Activated CD8-positive, alpha-beta T cell treated with anti-CD3 and anti-CD28 coated beads, Interleukin-2, amount 10 ng/mL, durations not matched to agents 7 days and 5 days (primary cell): Measurements from ENCODE around the gene MPP3. TPM values are rescaled to one million over a fixed set of nuclear protein-coding genes. Genes with fewer than 3 reads are reported as not detected.

Experiments used
- ATAC-seq: fragments of 150-1000 bp; cut with Tn5 transposase; one replicate; pipeline ENCODE4 v1.10.0; 2021; ENCODE audit warnings: moderate library complexity
- CTCF ChIA-PET: fragments of 350-600 bp; sonication (Branson Sonifier 250); formaldehyde crosslinking; loops from one replicate; lab custom pipeline; 2021; ENCODE audit warnings: antibody characterized with exemption; lab: Charles Lee
- POLR2A ChIA-PET: fragments of 350-600 bp; sonication (Branson Sonifier 250); formaldehyde crosslinking; loops from one replicate; lab custom pipeline; 2021; ENCODE audit warnings: antibody characterized with exemption; lab: Charles Lee
- DNase-seq: peaks from one replicate; pipeline ENCODE4 v3.0.0-alpha.2; 2020
- H3K27ac Mint-ChIP-seq: one replicate; pipeline ENCODE4 v1.8.0; 2021; ENCODE audit warnings: mild to moderate bottlenecking, mixed read lengths
- H3K27me3 Mint-ChIP-seq: one replicate; pipeline ENCODE4 v1.8.0; 2021; ENCODE audit warnings: low read depth, mixed read lengths
- H3K36me3 Mint-ChIP-seq: one replicate; pipeline ENCODE4 v1.8.0; 2021; ENCODE audit warnings: low read depth, mixed read lengths
- H3K4me1 Mint-ChIP-seq: one replicate; pipeline ENCODE4 v1.8.0; 2021; ENCODE audit warnings: low read depth, mixed read lengths
- H3K4me3 Mint-ChIP-seq: one replicate; pipeline ENCODE4 v1.8.0; 2021; ENCODE audit warnings: mild to moderate bottlenecking, mixed read lengths
- H3K9me3 Mint-ChIP-seq: one replicate; pipeline ENCODE4 v1.8.0; 2022; ENCODE audit warnings: mixed read lengths; ENCODE audit not compliant: insufficient read depth
- total RNA-seq, 2 experiments: library from RNA; stranded (reverse); gene quantifications; one replicate each; pipeline ENCODE4 v1.2.3, GENCODE V29; 2021

Gene MPP3
- total RNA-seq, 2 experiments from 2014 or later: not detected

GRCh38 chr17:43753493-43754129, 79.3 kb downstream of the MPP3 start:
- no peak overlapping the region for H3K4me3 Mint-ChIP-seq
- H3K27me3 Mint-ChIP-seq: peaks cover 40% of the 10 kb centered on the region
- peaks cover 29% of the 10 kb centered on the region for H3K4me1 Mint-ChIP-seq
- DNase-seq (peak; percentile 45), ATAC-seq (no peak)
- H3K9me3 Mint-ChIP-seq: no peaks in the 10 kb centered on the region
- no peaks in the 10 kb centered on the region for H3K36me3 Mint-ChIP-seq
- H3K27ac Mint-ChIP-seq: no peak overlapping the region
- ChIA-PET POLR2A (interaction anchor here (0.6 kb wide), 1 partner anchor 53 kb away, joined by 5 read pairs; no protein-coding TSS in a partner anchor), CTCF (interaction anchor here (0.6 to 17.0 kb wide), 3 partner anchors 12 to 54 kb away, joined by 3 to 607 read pairs (median 13); no protein-coding TSS in a partner anchor)

Other genes with a start within 250 kb of the MPP3 start
- gene MEOX1, start 171.2 kb downstream of the MPP3 start, total RNA-seq: 1 to 10 TPM; 5.4 to 6.9 TPM
- not detected for gene SOST, start 74.4 kb downstream of the MPP3 start, total RNA-seq
- gene DUSP3, start 54.2 kb downstream of the MPP3 start, total RNA-seq: 10 to 100 TPM in 1 of 2 experiments, 1 to 10 TPM in 1; 9.2 to 14.7 TPM
- not detected for gene CFAP97D1, start 52.7 kb downstream of the MPP3 start, total RNA-seq
- gene CD300LG, start 14.0 kb upstream of the MPP3 start, total RNA-seq: not detected
- 1 to 10 TPM; 1.2 to 1.8 TPM for gene MPP2, start 74.4 kb upstream of the MPP3 start, total RNA-seq
- not detected for gene PPY, start 109.3 kb upstream of the MPP3 start, total RNA-seq
- not detected for gene PYY, start 120.8 kb upstream of the MPP3 start, total RNA-seq
- under 1 TPM; 0.68 to 0.78 TPM for gene NAGS, start 171.5 kb upstream of the MPP3 start, total RNA-seq
- gene TMEM101, start 181.8 kb upstream of the MPP3 start, total RNA-seq: 10 to 100 TPM; 24.3 to 26.0 TPM
- gene LSM12, start 233.5 kb upstream of the MPP3 start, total RNA-seq: 10 to 100 TPM; 61.9 to 62.5 TPM
- gene G6PC3, start 237.6 kb upstream of the MPP3 start, total RNA-seq: 10 to 100 TPM; 19.3 to 19.7 TPM